ENCODE data around the gene LRIT2. TPM values are rescaled to one million over a fixed set of nuclear protein-coding genes. Genes with fewer than 3 reads are reported as not detected.

LRIT2 gene
- total and polyA plus RNA-seq, 12 donors, result not detected

DNA sequence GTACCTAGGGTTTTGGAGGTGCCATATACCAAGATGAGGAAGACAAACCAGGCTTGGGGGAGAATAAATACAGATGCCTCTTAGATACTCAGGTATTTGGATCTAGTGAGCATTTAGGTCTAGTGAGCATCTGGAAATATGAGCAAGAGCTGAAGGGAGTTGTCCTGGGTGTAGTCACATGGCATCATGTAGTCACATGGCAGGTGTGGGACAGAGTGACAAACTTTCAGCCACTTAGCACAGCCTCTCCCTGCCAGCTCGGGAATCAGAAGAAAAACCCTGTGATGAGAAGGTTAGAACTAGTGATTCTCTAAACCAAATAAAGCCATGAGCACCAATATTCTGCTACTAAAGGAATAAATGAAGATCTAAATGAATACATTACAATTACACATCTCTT is 43.8 kb upstream of the LRIT2 start:
- intact Hi-C loops (cut with DNase I), result loop anchor here (5.0 to 10.0 kb wide), 2 partner anchors 106 to 268 kb away; no protein-coding TSS in a partner anchor
- no peaks in the 10 kb centered on the region for H3K9me3 ChIP-seq (replicated peaks in 1 of 3)
- H3K27ac ChIP-seq, result no peak overlapping the region
- 54 to 80% (median 65%) methylated on average over 1 of the region's 1 CpG for WGBS, 4 donors
- H3K4me1 ChIP-seq (replicated peaks in 1 of 2), result no peaks in the 10 kb centered on the region
- H3K27me3 ChIP-seq, result peaks cover 2% of the 10 kb centered on the region
- DNase-seq, result no peak
- no peak overlapping the region for H3K4me3 ChIP-seq
- H3K36me3 ChIP-seq (replicated peaks in 1 of 2), result no peaks in the 10 kb centered on the region
- no peak for TF ChIP-seq CTCF (IDR thresholded peaks at IDR 0.05)
- TF ChIP-seq POLR2A (IDR thresholded peaks at IDR 0.05), result no peak

DNA sequence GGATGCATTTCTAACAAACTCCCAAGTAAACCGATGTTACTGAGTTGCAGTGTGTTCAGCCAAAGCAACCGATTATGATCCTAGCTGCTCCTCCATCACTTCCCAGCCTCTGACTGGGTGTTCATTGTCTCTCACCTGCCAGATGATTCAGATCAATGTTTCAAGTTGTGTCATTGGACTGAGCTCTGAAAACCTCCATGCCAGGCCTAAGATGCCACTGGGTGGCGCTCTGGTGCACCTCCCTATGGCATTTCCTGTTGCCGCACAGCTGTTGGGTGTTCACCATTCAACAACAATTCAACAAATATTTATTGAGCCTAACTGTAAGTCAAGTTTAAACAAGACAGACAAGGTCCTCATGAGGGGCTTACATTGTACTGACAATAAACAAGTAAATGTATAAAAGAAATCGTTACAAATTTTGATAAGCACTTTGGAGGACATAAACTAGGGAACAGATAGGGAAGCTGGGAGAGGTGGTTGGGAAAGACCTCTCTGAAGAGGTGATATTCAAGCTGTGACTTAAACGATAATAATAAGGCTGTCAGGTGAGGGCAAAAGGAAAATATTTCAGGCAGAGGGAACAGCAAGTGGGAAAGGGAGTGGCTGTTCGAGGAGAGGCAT is 42.3 kb upstream of the LRIT2 start:
- WGBS, 4 donors, result 39 to 44% (median 43%) methylated on average over 7 of the region's 7 CpGs
- TF ChIP-seq CTCF (IDR thresholded peaks at IDR 0.05) (peak; percentile 18 to 49 (median 33)), POLR2A (IDR thresholded peaks at IDR 0.05) (no peak)
- Histone ChIP-seq H3K4me1 (replicated peaks in 1 of 2) (no peaks in the 10 kb centered on the region), H3K27ac (no peak overlapping the region), H3K9me3 (replicated peaks in 1 of 3) (no peaks in the 10 kb centered on the region), H3K36me3 (replicated peaks in 1 of 2) (no peaks in the 10 kb centered on the region), H3K27me3 (no peaks in the 10 kb centered on the region), H3K4me3 (no peak overlapping the region)
- intact Hi-C loops (cut with DNase I), result loop anchor here (5.0 to 10.0 kb wide), 2 partner anchors 107 to 270 kb away; no protein-coding TSS in a partner anchor
- DNase-seq, result peak in 5 of 7 donors; percentile 24 to 68 (median 48)

- Histone ChIP-seq H3K27me3 (no peaks in the 10 kb centered on the region), H3K27ac (no peak overlapping the region), H3K4me1 (replicated peaks in 1 of 2) (no peaks in the 10 kb centered on the region), H3K4me3 (no peak overlapping the region), H3K36me3 (replicated peaks in 1 of 2) (no peaks in the 10 kb centered on the region), H3K9me3 (replicated peaks in 1 of 3) (no peaks in the 10 kb centered on the region)
- TF ChIP-seq POLR2A (IDR thresholded peaks at IDR 0.05) (no peak), CTCF (IDR thresholded peaks at IDR 0.05) (no peak)
- DNase-seq, result no peak
- intact Hi-C loops (cut with DNase I), result loop anchor here (2.0 to 10.0 kb wide), 3 partner anchors 109 to 273 kb away; no protein-coding TSS in a partner anchor
- 74 to 85% (median 79%) methylated on average over 4 of the region's 4 CpGs for WGBS, 4 donors
Measured at GRCh38 chr10:84265418-84265817, 40.1 kb upstream of the LRIT2 start.

DNA sequence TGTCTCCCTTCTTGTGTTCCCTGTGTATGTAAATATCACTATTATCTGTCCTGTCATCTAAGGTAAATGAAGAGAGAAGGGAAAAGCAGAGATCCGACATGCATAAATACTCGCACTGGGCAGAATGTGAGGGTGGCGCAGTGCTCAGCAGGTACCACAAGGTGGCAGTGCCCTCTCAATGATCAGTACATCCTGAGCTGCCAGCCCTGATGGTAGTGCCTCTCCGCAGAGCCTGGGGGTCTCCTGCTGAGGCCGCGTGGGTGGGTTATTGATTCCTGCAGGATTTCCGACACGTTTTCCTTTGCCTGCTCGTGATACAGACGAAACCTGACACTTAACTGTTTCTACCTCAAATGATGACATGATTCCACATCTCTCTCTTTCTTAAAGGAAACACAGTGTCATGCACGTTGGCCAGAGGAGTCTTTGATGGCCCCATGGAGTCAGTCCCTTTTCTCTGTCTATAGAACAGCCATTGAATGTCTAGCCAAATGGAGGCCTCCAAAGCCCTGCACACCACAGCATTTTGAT is 39.3 kb upstream of the LRIT2 start:
- Histone ChIP-seq H3K9me3 (replicated peaks in 1 of 3) (no peaks in the 10 kb centered on the region), H3K36me3 (replicated peaks in 1 of 2) (no peaks in the 10 kb centered on the region), H3K27ac (no peak overlapping the region), H3K4me3 (no peak overlapping the region), H3K4me1 (replicated peaks in 1 of 2) (no peaks in the 10 kb centered on the region), H3K27me3 (no peaks in the 10 kb centered on the region)
- DNase-seq, result peak; percentile 48 to 90 (median 74)
- 2 to 4% (median 3%) methylated on average over 11 of the region's 11 CpGs for WGBS, 4 donors
- TF ChIP-seq POLR2A (IDR thresholded peaks at IDR 0.05) (no peak), CTCF (IDR thresholded peaks at IDR 0.05) (peak; percentile 77 to 94 (median 92))
- intact Hi-C loops (cut with DNase I), result loop anchor here (2.0 to 10.0 kb wide), 3 partner anchors 110 to 274 kb away; no protein-coding TSS in a partner anchor

Measured in adrenal gland (tissue), 12 donors.